Measurements from ENCODE around the gene HTATSF1. TPM values are rescaled to one million over a fixed set of nuclear protein-coding genes. Genes with fewer than 3 reads are reported as not detected.

Gene HTATSF1
- total RNA-seq, 2 experiments from 2014 or later = 34.8 to 42.3 TPM

GRCh38 chrX:136542281-136542680, 44.9 kb downstream of the HTATSF1 start:
- no peaks in the 10 kb centered on the region for H3K36me3 Mint-ChIP-seq (ENCODE audit: low read depth)
- no peak overlapping the region for H3K4me3 Mint-ChIP-seq
- H3K4me1 Mint-ChIP-seq = peaks cover 22% of the 10 kb centered on the region
- no peaks in the 10 kb centered on the region for H3K9me3 Mint-ChIP-seq (ENCODE audit: low read depth)
- no peak overlapping the region for H3K27ac Mint-ChIP-seq
- H3K27me3 Mint-ChIP-seq = no peaks in the 10 kb centered on the region
- DNase-seq = no peak
- POLR2A ChIA-PET = no interaction called here
- CTCF ChIA-PET = interaction anchor here (0.7 to 1.0 kb wide), 2 partner anchors 383 to 510 kb away, joined by 3 read pairs; no protein-coding TSS in a partner anchor
- ATAC-seq = no peak
- intact Hi-C loops (cut with DNase I, micrococcal nuclease) = no loop called here

- ChIA-PET CTCF (interaction anchor here (0.6 kb wide), 1 partner anchor 296 kb away, joined by 5 read pairs; no protein-coding TSS in a partner anchor), POLR2A (no interaction called here)
- Mint-ChIP-seq H3K27me3 (no peaks in the 10 kb centered on the region), H3K4me1 (peaks cover 26% of the 10 kb centered on the region), H3K36me3 (ENCODE audit: low read depth) (no peaks in the 10 kb centered on the region), H3K4me3 (no peak overlapping the region), H3K9me3 (ENCODE audit: low read depth) (no peaks in the 10 kb centered on the region), H3K27ac (no peak overlapping the region)
- DNase-seq = no peak
- ATAC-seq = peak; percentile 51
- intact Hi-C loops (cut with DNase I, micrococcal nuclease) = no loop called here
These were observed 49.0 kb downstream of the HTATSF1 start for GRCh38 chrX:136546371-136546781.

DNA sequence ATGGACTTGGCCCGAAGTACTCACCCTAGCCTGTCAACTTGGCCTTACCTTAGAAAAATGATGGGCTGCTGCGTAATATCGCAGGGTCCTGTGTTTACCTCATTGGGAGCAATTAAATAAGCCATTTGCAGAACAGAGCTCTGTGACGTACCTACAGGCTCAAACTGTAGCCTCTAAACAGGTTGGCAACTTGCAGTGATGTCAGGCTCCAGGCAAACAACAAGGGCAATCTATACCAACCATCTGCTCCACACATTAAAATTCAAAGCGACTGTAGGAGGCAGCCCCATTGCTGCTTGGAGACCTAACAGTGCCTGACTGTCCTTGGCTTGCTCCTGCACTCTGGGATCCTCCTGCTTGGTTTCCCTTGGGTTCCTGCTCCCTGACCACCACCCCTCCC, 51.8 kb downstream of the HTATSF1 start:
- Mint-ChIP-seq H3K4me3 (no peak overlapping the region), H3K36me3 (ENCODE audit: low read depth) (no peaks in the 10 kb centered on the region), H3K27me3 (no peaks in the 10 kb centered on the region), H3K9me3 (ENCODE audit: low read depth) (no peaks in the 10 kb centered on the region), H3K27ac (no peak overlapping the region), H3K4me1 (peaks cover 26% of the 10 kb centered on the region)
- DNase-seq (no peak), ATAC-seq (no peak)
- CTCF ChIA-PET = no interaction called here
- POLR2A ChIA-PET = no interaction called here
- intact Hi-C loops (cut with DNase I, micrococcal nuclease) = no loop called here

GRCh38 chrX:136551410-136551809, 54.0 kb downstream of the HTATSF1 start:
- intact Hi-C loops (cut with DNase I, micrococcal nuclease) = no loop called here
- no peak overlapping the region for H3K27ac Mint-ChIP-seq
- ChIA-PET CTCF (no interaction called here), POLR2A (no interaction called here)
- ATAC-seq (no peak), DNase-seq (no peak)
- no peaks in the 10 kb centered on the region for H3K27me3 Mint-ChIP-seq
- H3K9me3 Mint-ChIP-seq (ENCODE audit: low read depth) = no peaks in the 10 kb centered on the region
- no peaks in the 10 kb centered on the region for H3K36me3 Mint-ChIP-seq (ENCODE audit: low read depth)
- H3K4me1 Mint-ChIP-seq = peaks cover 12% of the 10 kb centered on the region
- H3K4me3 Mint-ChIP-seq = no peak overlapping the region

GRCh38 chrX:136555694-136556093, 58.3 kb downstream of the HTATSF1 start:
- intact Hi-C loops (cut with DNase I, micrococcal nuclease) = loop anchor here in 1 of 2 experiments (1.0 kb wide), 1 partner anchor 26 kb away; no protein-coding TSS in a partner anchor
- Mint-ChIP-seq H3K9me3 (ENCODE audit: low read depth) (no peaks in the 10 kb centered on the region), H3K27me3 (no peaks in the 10 kb centered on the region), H3K36me3 (ENCODE audit: low read depth) (no peaks in the 10 kb centered on the region), H3K4me1 (no peaks in the 10 kb centered on the region), H3K27ac (no peak overlapping the region), H3K4me3 (no peak overlapping the region)
- no peak for ATAC-seq
- DNase-seq = no peak
- CTCF ChIA-PET = no interaction called here
- POLR2A ChIA-PET = no interaction called here

Small RNA genes lying within 50 kb of the gene (microRNA-seq; reads per million reads assigned to microRNA genes)
- gene MIR934 (ENCODE audit: borderline replicate concordance) = not detected

Other genes starting within 250 kb of the HTATSF1 start
- gene MAP7D3, start 246.2 kb upstream of the HTATSF1 start, total RNA-seq = 10 to 100 TPM; 16.8 to 22.7 TPM
- gene ADGRG4, start 196.6 kb upstream of the HTATSF1 start, total RNA-seq = not detected
- not detected for gene BRS3, start 9.6 kb upstream of the HTATSF1 start, total RNA-seq
- gene VGLL1, start 34.6 kb downstream of the HTATSF1 start, total RNA-seq = not detected
- 100 to 1,000 TPM; 123 to 146 TPM for gene CD40LG, start 150.6 kb downstream of the HTATSF1 start, total RNA-seq